ENCODE results near the gene INAFM2.

Gene INAFM2

DNA sequence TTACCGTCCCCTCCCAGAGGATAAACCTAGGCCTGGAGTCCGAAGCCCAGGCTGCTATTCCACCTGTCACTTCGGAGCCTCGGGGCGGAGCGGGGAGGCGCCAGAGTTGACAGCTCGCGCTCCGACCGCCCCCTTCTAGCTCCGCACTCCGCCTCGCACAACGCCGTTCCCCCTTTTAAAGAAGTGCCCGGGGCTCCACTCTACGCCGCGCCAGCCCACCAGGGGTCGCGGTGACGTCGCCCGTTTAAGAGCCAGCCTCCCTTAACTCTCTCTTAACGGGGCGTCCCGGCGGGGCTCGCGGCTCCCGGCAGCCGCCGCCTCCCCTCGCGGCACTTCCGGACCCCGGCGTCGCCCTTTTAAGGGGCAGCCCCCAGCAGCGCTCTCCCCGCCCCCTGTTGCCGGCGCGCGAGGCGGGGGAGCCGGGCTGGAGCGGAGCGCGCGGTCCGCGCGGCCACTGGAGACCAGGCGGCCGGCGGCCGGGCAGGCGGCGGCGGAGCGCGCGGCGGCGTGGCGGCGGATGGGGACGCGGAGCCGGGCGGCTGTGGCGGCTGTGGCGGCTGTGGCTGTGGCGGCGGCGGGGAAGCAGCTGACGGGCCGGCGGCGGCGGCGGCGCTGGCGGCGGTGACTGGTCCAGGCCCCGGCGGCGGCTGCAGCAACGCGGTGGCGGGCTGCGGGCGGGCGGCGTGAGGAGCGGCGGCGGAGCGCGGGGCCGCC lies at the start of gene INAFM2:
INAFM2 (plus strand) TSS at position 454 of the 714 bp plus-strand sequence. CDS start 364 bp downstream, outside the sequence.
- TF ChIP-seq CTCF (IDR thresholded peaks at IDR 0.05; ENCODE audit: insufficient read depth, low read length, missing control alignments) = peak; percentile 70
- H3K4me3 ChIP-seq (ENCODE audit: low read depth, low read length) = peak within 1 kb of the TSS; percentile 73
- ChIA-PET POLR2A (interaction anchor here (0.6 to 1.5 kb wide), 7 partner anchors 11 to 742 kb away, joined by 3 to 13 read pairs (median 4); partner anchors contain the start of genes IVD and THBS1), CTCF (interaction anchor here (0.8 to 24.3 kb wide), 16 partner anchors 9 to 276 kb away, joined by 3 to 500 read pairs (median 6); partner anchors contain the start of genes ANKRD63, CCDC9B, DISP2 and KNSTRN)
- DNase-seq (ENCODE audit: low read depth, low spot score) = no peak

GRCh38 chr15:40274350-40275274 lies 48.9 kb upstream of the INAFM2 start:
- H3K4me3 ChIP-seq (ENCODE audit: low read depth, low read length) = no peak overlapping the region
- TF ChIP-seq CTCF (IDR thresholded peaks at IDR 0.05; ENCODE audit: insufficient read depth, low read length, missing control alignments) = peak; percentile 100
- ChIA-PET POLR2A (no interaction called here), CTCF (interaction anchor here (0.6 to 20.1 kb wide), 60 partner anchors 9 to 490 kb away, joined by 3 to 1718 read pairs (median 5); partner anchors contain the start of genes ANKRD63, BMF, BUB1B and CCDC9B)
- DNase-seq (ENCODE audit: low read depth, low spot score) = peak; percentile 16

GRCh38 chr15:40275523-40275922 lies 48.0 kb upstream of the INAFM2 start:
- CTCF ChIA-PET = interaction anchor here (0.8 to 20.1 kb wide), 22 partner anchors 8 to 237 kb away, joined by 3 to 1718 read pairs (median 13); partner anchors contain the start of genes ANKRD63, BUB1B, CCDC9B and INAFM2
- no peak overlapping the region for H3K4me3 ChIP-seq (ENCODE audit: low read depth, low read length)
- TF ChIP-seq CTCF (IDR thresholded peaks at IDR 0.05; ENCODE audit: insufficient read depth, low read length, missing control alignments) = no peak
- DNase-seq (ENCODE audit: low read depth, low spot score) = no peak
- POLR2A ChIA-PET = no interaction called here

DNA sequence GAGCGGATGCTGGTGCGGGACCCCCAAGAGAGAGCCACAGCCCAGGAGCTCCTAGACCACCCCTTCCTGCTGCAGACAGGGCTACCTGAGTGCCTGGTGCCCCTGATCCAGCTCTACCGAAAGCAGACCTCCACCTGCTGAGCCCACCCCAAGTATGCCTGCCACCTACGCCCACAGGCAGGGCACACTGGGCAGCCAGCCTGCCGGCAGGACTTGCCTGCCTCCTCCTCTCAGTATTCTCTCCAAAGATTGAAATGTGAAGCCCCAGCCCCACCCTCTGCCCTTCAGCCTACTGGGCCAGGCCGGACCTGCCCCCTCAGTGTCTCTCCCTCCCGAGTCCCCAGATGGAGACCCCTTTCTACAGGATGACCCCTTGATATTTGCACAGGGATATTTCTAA lies 47.5 kb upstream of the INAFM2 start:
- no peak for DNase-seq (ENCODE audit: low read depth, low spot score)
- no peak overlapping the region for H3K4me3 ChIP-seq (ENCODE audit: low read depth, low read length)
- POLR2A ChIA-PET = no interaction called here
- CTCF ChIA-PET = interaction anchor here (0.9 to 20.1 kb wide), 11 partner anchors 13 to 237 kb away, joined by 3 to 1718 read pairs (median 113); partner anchors contain the start of genes CCDC9B, INAFM2, PAK6 and PLCB2
- TF ChIP-seq CTCF (IDR thresholded peaks at IDR 0.05; ENCODE audit: insufficient read depth, low read length, missing control alignments) = no peak

DNA sequence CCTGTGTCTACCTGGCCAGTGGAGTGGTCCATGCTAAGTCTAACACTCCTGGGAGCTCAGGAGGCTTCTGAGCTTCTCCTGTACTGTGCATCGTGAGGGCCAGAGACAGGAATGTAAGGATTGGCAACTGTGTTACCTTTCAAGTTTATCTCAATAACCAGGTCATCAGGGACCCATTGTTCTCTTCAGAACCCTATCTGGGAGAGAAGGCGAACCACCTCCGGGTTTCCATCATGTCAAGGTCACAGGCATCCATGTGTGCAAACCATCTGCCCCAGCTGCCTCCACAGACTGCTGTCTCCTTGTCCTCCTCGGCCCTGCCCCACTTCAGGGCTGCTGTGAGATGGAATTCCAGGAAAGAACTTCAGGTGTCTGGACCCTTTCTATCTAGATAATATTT lies 46.6 kb upstream of the INAFM2 start:
- ChIA-PET CTCF (interaction anchor here (1.0 to 20.1 kb wide), 11 partner anchors 12 to 238 kb away, joined by 3 to 1718 read pairs (median 113); partner anchors contain the start of genes CCDC9B, INAFM2, PAK6 and PLCB2), POLR2A (no interaction called here)
- no peak overlapping the region for H3K4me3 ChIP-seq (ENCODE audit: low read depth, low read length)
- DNase-seq (ENCODE audit: low read depth, low spot score) = no peak
- TF ChIP-seq CTCF (IDR thresholded peaks at IDR 0.05; ENCODE audit: insufficient read depth, low read length, missing control alignments) = no peak
